GM19467 (cell line): ENCODE data around the gene ABAT.
A peak's percentile ranks its signal among the peaks of the same experiment; 100 is the strongest.

Experiments used
- ATAC-seq: cut with Tn5 transposase; IDR thresholded peaks from one replicate; pipeline ENCODE4 v1.9.1; 2021; ENCODE audit warnings: mild to moderate bottlenecking, moderate library complexity; ENCODE audit not compliant: unreplicated experiment

ABAT gene

DNA sequence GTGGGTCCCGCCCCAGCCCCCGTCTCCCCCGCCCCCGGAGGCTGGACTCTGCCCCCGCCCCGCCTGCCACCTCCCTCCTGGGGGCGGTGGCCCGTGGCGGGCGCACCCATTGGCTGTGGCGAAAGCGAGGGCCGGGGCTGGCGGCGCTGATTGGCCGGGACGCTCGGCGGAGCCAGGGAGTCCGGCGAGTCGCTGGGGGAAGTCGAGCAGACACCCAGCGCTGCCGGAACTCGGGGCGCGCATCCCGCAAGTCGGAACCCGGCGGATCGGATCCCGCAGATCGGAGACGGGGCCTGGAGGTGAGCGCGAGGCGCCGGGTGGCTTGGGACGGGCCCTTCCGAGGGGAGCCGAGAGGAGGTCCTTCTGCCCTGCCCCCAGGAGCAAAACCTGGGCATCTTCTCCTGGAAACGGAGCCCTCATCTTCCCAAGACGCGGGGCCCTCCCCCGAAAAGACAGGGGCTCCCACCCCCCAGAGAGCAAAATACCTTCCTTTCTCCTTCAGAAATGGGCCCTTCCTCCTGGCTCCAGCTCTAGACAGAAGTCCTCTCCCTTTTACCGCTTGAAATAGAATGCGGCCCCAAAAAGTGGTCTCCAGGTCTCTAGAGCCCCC lies at the start of gene ABAT:
TSS of gene ABAT (plus strand) at position 205 of the 610 bp plus-strand sequence. CDS start 61,123 bp downstream, outside the sequence.
- peak; percentile 100 for ATAC-seq

DNA sequence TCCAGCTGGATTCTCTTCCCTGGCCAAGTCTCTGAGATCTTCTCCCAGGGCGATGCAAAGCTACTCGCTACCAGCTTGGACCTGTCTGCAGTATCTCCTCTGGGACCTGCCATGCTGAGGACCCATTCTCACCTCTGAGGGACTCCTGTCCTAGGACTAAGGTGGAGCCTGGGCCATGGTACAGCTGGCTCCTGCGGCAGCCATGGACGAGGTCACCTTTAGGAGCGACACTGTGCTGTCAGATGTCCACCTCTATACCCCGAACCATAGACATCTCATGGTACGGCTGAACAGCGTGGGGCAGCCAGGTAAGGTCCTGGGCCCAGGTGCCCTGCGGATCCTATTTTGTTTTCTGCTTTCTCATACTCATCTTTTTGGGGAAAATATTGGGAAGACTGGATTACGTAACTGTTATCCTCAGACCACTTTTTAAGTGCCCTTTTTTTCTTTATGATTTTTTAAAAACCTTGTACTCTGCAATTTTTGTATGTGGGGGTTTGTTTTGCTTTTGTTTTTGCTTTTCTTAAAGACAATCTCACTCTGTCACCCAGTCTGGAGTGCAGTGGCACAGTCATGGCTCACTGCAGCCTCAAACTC lies 48.8 kb upstream of the ABAT start:
- ATAC-seq = no peak

DNA sequence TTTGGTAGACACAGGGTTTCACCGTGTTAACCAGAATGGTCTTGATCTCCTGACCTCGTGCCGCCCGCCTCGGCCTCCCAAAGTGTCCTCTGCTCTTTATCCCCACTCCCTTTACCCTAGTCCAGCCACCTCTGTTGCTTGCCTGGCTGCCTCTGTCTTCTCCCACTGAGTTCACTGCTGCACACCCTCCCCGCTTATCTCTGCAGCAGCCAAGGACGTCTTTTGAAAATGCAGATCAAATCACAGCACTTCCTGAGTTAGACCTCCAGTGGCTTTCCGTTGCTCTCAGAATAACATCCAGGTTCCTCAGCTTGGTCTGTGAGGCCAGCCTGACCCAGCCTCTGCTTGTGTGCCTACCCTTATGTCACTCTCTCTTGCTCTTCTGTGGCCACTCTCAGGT lies 47.5 kb upstream of the ABAT start:
- ATAC-seq = no peak

DNA sequence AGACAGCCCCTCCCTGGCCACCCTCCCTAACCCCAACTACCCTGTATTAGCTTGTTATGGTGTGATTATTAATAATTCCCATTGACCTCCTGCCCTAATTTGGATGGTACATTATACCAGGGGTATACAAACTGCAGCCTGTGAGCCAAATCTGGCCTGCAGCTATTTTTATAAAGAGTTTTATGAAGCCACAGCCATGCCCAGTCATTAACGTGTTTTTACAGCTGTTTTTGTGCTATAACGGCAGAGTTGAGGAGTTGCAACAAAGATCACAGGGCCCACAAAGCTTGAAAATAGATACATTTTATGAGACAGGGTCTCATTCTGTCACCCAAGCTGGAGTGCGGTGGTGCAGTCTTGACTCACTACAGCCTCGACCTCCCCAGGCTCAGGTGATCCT lies 47.0 kb upstream of the ABAT start:
- ATAC-seq = no peak

DNA sequence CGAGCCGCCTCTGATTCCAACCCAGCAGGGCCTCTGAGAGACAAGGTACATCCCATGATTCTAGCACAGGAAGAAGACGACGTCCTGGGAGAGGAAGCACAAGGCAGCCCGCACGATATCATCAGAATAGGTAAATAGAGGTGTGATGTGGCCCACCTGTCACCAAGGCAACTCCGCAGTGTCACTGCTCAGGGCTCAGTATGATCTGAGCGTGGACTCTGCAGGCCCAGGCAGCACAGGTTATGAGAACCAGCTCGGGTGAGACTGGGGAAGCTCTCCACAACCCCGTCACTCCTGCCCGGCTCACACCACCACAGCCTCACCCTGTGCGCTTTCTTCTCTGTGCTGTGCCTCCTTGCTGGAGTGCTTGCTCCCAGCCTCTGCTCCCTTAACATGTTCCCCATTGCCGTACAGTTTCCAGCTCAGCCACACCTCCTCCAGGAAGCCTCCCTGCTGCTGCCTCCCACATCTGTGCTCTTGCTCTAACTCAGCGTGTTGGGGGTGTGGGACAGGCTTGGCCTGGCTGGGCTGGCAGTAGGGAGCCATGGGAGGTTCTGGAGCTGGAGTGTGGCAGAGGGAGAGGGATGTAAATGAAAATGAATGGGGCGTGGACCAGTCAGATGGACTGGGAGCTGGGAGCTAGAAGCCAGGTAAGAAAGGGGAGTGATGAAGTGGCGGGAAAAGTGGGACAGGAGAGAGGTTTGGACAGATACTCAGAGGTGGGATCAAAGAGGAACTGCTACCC lies 45.3 kb upstream of the ABAT start:
- no peak for ATAC-seq

DNA sequence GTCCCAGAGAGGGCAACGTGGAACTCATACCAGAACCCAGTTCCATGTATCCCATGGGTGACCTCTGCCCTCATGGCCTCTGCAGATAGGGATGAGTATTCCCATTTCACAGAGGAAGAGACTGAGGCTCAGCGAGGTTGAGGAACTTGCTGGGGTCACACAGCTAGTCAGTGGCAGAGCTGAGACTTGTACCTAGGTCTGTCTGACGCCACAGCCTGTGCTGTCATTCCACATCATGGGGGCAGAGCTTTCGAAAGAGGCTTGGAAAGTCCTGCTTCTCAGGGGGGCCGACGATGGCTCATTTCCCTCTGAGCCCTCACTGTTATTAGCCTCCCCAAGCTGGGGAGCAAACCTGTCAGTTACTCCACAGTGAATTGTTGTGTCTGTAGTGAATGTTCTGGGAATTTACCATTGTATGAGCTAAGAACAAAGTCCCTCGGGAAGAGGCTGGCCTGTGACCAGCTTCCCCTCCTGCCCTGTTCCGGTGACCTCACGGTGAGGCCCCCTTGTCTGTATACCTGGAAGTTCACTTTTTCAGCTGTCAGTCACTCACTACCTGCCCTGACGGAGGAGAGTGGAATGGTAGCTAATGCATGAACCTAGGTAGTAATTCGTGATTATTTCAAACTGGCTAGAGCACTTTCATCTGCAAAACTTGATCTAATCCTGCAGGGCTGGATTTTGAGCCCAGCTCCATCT lies 44.0 kb upstream of the ABAT start:
- no peak for ATAC-seq

DNA sequence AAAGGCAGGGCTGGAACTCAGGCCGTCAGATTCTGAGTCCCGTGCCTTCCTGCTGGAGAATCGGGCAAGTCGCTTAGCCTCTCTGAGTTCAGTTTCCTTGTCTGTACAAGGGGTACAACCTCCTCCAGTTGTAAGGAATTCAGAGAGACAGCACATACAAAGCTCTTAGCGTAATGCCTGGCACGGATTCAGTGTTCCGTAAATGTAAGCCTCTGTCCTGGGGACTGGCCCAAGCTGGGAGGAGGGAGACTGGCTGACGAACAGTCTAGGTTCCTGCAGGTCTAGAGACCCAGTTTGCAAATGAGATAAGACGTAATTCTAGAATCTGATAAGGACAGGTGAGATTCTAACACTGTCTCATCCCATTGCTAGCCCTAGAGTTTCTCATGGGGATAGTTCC lies 43.0 kb upstream of the ABAT start:
- no peak for ATAC-seq

DNA sequence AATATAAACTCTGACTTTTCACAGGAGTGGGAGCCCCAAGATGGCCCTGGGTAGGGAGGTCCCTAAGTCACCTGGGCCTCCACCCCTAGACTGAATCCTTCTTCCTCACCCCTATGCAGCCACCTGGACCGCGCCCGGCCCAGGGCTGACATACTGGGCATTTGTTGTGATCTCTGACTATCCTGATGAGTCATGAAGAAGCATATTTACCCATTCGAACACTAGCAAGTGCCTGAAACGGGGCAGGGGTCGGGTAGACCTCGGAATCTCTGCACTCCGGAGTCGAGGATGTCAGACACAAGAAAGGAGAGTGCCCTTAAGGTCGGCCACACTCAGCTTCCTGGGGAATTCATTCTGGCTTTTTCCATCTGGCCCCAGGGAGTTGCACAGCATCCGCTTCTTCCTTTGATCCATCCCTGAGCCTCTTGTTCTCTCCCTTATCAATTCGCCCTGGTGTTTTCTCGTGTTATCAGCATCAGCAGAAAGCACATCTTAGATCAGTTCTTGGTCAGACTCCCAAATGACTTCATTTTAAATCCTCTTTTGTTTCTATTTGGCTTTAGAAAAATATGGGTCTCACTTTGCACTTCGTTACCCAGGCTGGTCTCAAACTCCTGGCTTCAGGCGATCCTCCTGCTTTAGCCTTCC lies 42.5 kb upstream of the ABAT start:
- ATAC-seq = no peak

DNA sequence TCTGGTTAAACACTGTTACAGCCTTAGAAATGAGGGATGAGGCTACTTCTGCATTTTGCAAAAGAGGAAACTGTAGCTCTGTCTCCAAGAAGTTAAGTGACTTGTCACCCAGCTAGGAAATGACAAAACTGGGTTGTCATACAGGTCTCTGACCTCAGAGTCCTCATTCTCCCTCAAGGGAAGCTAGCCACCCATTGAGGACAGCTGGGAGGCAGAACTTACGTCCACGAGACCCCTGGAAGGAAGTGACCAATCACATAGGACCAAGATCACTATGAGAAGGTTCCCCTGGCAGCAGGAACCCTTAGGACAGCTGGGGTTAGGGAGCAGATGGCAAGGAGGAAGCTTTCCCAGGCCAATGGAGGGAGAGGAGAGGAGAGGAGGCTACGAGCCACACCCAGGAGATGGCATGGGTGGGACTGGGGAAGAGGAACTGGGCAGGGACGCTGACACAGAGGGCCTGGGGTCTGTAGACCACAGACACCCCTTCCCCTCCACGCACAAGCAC lies 41.7 kb upstream of the ABAT start:
- no peak for ATAC-seq

DNA sequence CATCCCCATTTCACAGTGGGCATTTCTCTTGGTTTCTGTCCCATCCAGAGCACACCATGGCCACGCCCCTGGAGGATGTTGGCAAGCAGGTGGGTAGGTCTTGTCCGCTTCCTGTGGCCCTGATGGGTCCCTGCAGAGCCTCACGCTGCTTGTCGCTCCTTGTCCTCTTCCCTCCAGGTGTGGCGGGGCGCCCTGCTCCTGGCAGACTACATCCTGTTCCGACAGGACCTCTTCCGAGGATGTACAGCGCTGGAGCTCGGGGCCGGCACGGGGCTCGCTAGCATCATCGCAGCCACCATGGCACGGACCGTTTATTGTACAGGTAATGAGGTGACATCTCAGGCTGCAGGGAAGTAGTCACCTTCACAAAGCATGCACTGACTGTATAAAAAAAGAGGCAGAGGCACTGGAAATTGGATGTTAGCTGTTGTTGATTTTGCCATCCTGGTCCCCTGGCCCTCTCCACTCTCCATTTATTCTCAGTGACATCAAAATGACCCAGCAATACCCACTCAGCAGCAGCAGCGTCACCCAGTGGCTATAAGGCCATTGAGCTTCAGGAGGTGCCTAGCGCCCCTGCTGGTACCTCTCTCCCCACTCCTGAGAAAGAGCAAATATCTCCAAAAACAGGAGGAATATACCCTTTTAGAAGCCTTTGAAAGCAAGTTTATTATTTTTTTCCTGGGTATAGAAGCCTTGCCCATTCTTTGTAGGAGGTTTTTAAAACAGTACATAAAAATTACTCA lies 39.3 kb upstream of the ABAT start:
- ATAC-seq = no peak

DNA sequence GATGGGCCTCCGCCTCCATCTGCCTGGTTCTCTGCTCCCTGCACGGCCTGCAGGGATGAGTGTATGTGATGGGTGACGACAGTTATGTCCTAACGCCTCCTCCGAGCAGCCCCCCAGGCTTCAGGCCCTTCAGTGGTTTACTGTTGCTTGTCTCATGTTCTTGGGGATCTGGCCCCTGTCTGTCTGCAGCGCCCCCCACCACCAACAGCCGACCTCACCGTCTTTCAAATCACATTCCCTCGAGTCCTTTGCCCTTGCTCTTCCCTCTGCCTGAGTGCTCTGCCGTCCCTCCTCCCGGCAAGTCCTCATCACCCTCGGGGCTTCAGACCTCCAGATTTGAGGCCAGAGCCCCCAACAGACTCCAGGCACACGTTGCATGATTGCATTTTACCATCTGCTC lies 34.7 kb upstream of the ABAT start:
- no peak for ATAC-seq

DNA sequence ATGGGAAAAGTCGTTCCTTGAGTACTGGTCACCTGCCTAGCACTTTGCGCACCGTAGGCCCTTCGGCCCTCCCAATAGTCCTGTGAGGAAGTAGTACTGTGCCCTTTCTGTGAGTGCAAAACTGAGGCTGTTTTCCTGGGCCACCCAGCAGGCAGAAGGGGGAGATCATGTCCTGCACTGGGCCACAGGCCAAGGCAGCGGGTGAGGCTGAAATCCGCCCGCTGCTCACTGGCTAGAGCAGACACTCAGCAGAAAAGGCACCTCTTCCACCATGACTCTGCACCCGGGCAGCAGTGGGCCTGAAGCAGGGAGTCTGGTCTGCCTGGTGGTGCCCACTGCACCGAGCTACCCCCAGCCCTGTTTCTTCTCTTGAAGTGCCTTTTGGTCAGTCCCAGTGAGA lies 32.7 kb upstream of the ABAT start:
- ATAC-seq = no peak

DNA sequence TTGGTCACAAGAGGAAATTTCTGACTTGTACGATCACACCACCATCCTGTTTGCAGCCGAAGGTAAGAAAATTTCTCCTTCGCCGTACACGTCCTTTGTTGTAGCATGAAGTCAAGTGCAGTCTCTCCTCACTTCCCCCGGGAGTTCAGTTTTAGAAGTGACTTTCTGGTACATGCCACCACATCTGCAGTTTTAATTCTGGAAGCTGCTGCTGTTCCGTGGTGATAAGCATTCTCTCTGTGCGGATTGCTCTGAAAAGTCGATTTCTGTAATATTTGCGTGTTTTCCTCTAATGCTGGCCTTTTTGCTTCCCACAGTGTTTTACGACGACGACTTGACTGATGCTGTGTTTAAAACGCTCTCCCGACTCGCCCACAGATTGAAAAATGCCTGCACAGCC lies 32.3 kb upstream of the ABAT start:
- no peak for ATAC-seq

DNA sequence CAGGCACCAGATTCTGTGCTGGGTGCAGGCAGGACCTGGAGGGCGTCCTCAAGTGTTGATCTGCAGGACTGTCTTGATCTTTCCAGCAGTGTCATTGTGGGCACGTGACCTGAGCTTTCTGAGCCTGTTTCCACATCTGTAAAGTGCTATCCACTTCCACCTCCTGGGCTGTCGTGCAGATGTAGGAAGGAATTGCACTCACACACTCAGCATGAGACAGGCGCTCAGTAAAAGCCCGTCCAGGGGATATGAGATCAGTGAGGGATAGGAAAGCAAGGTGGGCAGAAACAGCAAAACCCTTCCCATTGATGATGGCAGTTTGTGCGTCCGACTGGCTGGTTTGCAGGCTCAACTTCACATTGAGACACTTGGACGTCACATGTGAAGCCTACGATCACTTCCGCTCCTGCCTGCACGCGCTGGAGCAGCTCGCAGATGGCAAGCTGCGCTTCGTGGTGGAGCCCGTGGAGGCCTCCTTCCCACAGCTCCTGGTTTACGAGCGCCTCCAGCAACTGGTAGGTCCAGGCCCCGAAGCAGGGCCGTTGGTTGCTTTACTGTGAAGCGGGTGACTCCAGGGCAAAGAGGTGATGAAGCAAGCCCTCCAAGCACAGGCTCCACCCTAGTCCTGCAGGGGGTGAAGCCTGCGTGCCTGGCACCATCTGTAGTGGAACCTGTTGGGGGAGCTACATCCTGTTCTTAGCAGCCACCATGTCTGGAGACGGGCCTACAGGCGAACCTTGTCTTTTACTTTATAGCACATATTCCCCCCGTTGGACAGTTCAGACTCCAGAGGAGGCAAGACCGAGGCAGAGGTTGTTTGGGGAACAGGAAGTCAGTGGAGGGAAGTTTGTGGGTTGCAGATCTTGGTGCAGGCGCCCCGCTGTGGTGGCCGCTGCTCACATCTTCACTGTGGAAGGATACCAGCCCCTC lies 29.9 kb upstream of the ABAT start:
- ATAC-seq = no peak

DNA sequence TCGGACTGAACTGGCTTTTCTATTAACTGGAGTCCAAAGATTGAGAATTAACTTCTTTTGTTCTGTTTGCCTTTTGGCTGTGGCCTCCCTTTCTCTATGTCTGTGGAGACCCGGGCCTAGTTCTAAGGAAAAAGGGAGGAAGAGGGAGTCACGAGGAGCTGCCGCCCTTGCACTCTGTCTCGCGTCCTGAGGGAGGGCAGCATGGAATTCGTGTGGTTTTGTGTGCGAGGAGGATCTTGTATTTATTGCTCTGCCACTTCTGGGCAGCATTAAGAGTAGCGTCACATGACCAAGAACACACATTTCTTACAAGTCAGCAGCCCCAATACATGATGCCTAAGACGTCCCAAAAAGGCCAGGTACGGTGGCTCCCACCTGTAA lies 29.3 kb upstream of the ABAT start:
- ATAC-seq = no peak

DNA sequence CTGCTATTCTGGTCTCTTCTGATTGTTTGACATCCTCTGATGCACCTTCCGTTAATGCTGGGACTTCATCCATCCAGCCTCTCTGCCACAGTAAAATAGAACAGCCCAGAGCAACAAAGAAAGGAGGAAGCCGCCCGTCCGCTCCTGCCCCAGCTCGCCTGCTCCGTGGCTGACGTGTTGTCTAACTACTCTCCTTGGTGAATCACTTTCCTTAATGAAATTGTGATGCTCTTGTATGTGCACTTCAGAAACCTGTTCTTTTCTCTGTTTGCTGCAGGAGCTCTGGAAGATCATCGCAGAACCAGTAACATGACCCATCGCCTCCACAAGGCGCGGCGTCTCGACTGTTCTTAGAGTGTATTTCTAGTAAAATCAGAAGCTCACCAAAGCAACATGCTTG lies 28.6 kb upstream of the ABAT start:
- no peak for ATAC-seq

DNA sequence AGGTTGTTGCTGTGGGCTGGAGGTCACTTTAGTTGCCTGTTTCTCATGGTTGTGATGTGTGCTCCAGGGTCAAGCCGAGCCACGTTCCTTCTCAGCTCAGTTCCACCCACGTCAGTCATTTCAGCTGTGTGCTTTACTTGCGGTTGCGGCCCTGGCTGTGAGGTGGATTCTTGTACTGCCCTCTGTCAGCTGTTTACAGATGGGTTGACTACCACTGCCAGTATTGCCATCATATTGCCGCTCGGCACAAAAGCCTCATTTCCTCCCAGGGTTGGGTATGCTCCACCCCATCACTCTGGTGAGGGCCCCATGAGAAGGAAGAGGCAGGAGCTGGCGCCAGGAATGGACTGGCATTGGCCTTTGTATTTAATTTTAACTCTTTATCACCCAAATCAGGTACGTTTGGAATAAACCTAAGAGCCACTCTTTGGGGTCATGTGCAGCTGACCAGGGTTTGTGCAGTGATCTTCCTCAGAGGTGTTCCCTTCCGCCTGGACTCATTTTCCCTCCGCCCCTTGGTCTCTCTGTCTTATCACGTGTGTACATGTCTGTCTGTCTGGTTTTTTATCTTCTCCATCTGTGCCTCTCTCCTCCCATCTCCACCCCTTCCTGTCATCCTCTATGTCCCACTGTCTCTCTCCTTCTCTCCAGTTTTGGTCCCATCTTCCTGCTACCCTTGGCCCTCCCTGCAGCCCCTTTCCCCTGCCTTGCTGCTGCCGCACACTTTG lies 27.9 kb upstream of the ABAT start:
- ATAC-seq = no peak

DNA sequence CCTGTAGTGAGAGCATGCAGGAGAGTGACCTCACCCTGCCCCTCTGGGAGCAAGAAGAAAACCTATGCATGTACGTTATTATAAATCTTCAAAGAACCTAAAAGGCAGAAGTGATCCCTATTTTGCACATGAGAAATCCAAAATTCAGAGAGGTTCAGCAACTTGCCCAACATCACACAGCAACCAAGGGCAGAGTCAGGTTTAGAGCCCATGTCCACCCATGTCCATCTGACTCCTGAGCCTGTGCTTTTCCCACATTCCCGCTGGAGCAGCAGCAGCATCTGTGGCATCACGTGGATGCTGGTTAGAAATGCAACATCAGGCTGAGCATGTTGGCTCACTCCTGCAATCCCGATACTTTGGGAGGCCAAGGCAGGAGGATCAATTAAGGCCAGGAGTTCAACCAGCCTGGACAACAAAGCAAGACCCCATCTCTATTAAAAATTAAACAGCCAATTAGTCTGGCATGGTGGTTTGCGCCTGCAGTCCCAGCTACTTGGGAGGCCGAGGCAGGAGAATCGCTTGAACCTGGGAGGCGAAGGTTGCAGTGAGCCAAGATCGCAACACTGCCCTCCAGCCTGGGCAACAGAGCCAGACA lies 26.6 kb upstream of the ABAT start:
- ATAC-seq = no peak
